Loucy (cell line): ENCODE measurements around the gene SHROOM3.

Experiments
- H2AFZ ChIP-seq: fragments of 200-600 bp; sonication (generic); 2 replicates; pipeline ENCODE4 v1.6.0; 2016; ENCODE audit warnings: antibody characterized with exemption, mild to moderate bottlenecking, low read length, moderate library complexity
- H3F3A ChIP-seq: fragments of 200-600 bp; 2 replicates; pipeline ENCODE4 v1.6.0; 2016; ENCODE audit warnings: antibody characterized with exemption, low read depth, mild to moderate bottlenecking
- H3K27me3 ChIP-seq: fragments of 200-600 bp; sonication (generic); 2 replicates; pipeline ENCODE4 v1.6.1; 2014; ENCODE audit warnings: low read length, mild to moderate bottlenecking; ENCODE audit not compliant: insufficient read depth, poor library complexity, severe bottlenecking
- H3K36me3 ChIP-seq: fragments of 200-600 bp; sonication (generic); 2 replicates; pipeline ENCODE4 v1.6.1; 2016; ENCODE audit warnings: low read length; ENCODE audit not compliant: insufficient read depth
- H3K4me1 ChIP-seq: fragments of 200-600 bp; sonication (generic); 2 replicates; pipeline ENCODE4 v1.5.1; 2014; ENCODE audit warnings: low read length, mild to moderate bottlenecking; ENCODE audit not compliant: insufficient read depth, poor library complexity, severe bottlenecking
- H3K4me2 ChIP-seq: fragments of 200-600 bp; sonication (generic); 2 replicates; pipeline ENCODE4 v1.6.0; 2014; ENCODE audit warnings: antibody characterized with exemption, low read length, low read depth, mild to moderate bottlenecking; ENCODE audit not compliant: poor library complexity, severe bottlenecking
- H3K4me3 ChIP-seq: fragments of 200-600 bp; sonication (generic); 2 replicates; pipeline ENCODE4 v1.5.1; 2014; ENCODE audit warnings: low read length, mild to moderate bottlenecking, mixed read lengths; ENCODE audit not compliant: poor library complexity, severe bottlenecking
- H3K79me2 ChIP-seq: fragments of 200-600 bp; sonication (generic); 2 replicates; pipeline ENCODE4 v1.6.1; 2014; ENCODE audit warnings: low read length; ENCODE audit not compliant: insufficient read depth
- H3K9ac ChIP-seq: fragments of 200-600 bp; sonication (generic); 2 replicates; pipeline ENCODE4 v1.6.0; 2014; ENCODE audit warnings: mild to moderate bottlenecking, low read depth, low read length, moderate library complexity; ENCODE audit not compliant: poor library complexity, severe bottlenecking
- H3K9me2 ChIP-seq: fragments of 200-600 bp; sonication (generic); replicated peaks from 2 replicates; pipeline ENCODE4 v1.6.1; 2016; ENCODE audit warnings: low read depth, low read length, mixed read lengths
- H3K9me3 ChIP-seq: fragments of 200-600 bp; sonication (generic); 2 replicates; pipeline ENCODE4 v1.6.1; 2014; ENCODE audit warnings: mild to moderate bottlenecking, antibody characterized with exemption, low read length, low read depth; ENCODE audit not compliant: insufficient read depth
- H4K20me1 ChIP-seq: fragments of 200-600 bp; sonication (generic); 2 replicates; pipeline ENCODE4 v1.6.0; 2014; ENCODE audit warnings: antibody characterized with exemption, low read length, mild to moderate bottlenecking; ENCODE audit not compliant: insufficient read depth, poor library complexity, severe bottlenecking
- CTCF ChIP-seq: fragments of 200-600 bp; sonication (generic); conservative IDR thresholded peaks from 2 replicates; pipeline ENCODE4 v1.5.1; 2014; ENCODE audit warnings: mild to moderate bottlenecking, antibody characterized with exemption, low read length
- EZH2phosphoT487 ChIP-seq: fragments of 200-600 bp; IDR thresholded peaks from 2 replicates; pipeline ENCODE4 v1.6.1; 2018; ENCODE audit warnings: antibody characterized with exemption, mild to moderate bottlenecking, moderate library complexity, borderline replicate concordance

SHROOM3 gene

GRCh38 chr4:76754439-76754838 is 319.4 kb downstream of the SHROOM3 start:
- Histone ChIP-seq H3K9me3 (peaks cover 6% of the 10 kb centered on the region), H3K9me2 (no peaks in the 10 kb centered on the region), H3K4me3 (no peak overlapping the region), H2AFZ (no peak overlapping the region), H3K27me3 (no peaks in the 10 kb centered on the region), H3K9ac (peak overlapping the region; percentile 74), H3K79me2 (no peaks in the 10 kb centered on the region), H3F3A (peaks cover 5% of the 10 kb centered on the region; the same call in 1 of the 2 replicates), H3K4me2 (no peak overlapping the region), H4K20me1 (no peaks in the 10 kb centered on the region), H3K36me3 (no peaks in the 10 kb centered on the region), H3K4me1 (peaks cover 72% of the 10 kb centered on the region)
- TF ChIP-seq EZH2phosphoT487 (no peak), CTCF (no peak)

GRCh38 chr4:76755756-76756155 is 320.7 kb downstream of the SHROOM3 start:
- H3K9me2 ChIP-seq: no peaks in the 10 kb centered on the region
- H3K36me3 ChIP-seq: no peaks in the 10 kb centered on the region
- peaks cover 5% of the 10 kb centered on the region; the same call in 1 of the 2 replicates for H3F3A ChIP-seq
- no peaks in the 10 kb centered on the region for H3K79me2 ChIP-seq
- no peaks in the 10 kb centered on the region for H3K27me3 ChIP-seq
- H3K9me3 ChIP-seq: peaks cover 6% of the 10 kb centered on the region
- TF ChIP-seq CTCF (no peak), EZH2phosphoT487 (no peak)
- H3K4me3 ChIP-seq: no peak overlapping the region
- H3K9ac ChIP-seq: peak overlapping the region; percentile 11
- H3K4me2 ChIP-seq: no peak overlapping the region
- H3K4me1 ChIP-seq: peaks cover 62% of the 10 kb centered on the region
- H2AFZ ChIP-seq: no peak overlapping the region
- H4K20me1 ChIP-seq: no peaks in the 10 kb centered on the region

- H3K36me3 ChIP-seq: no peaks in the 10 kb centered on the region
Measured at GRCh38 chr4:76756416-76756815, 321.4 kb downstream of the SHROOM3 start.

More at GRCh38 chr4:76756416-76756815, 321.4 kb downstream of the SHROOM3 start:
- no peak overlapping the region for H2AFZ ChIP-seq
- no peaks in the 10 kb centered on the region for H3K27me3 ChIP-seq
- H3K4me2 ChIP-seq: no peak overlapping the region
- H3K79me2 ChIP-seq: no peaks in the 10 kb centered on the region
- H3K4me1 ChIP-seq: peaks cover 60% of the 10 kb centered on the region
- H4K20me1 ChIP-seq: no peaks in the 10 kb centered on the region
- no peak overlapping the region for H3K4me3 ChIP-seq
- no peak overlapping the region for H3K9ac ChIP-seq
- peaks cover 6% of the 10 kb centered on the region for H3K9me3 ChIP-seq
- TF ChIP-seq EZH2phosphoT487 (no peak), CTCF (no peak)
- peaks cover 5% of the 10 kb centered on the region; the same call in 1 of the 2 replicates for H3F3A ChIP-seq
- no peaks in the 10 kb centered on the region for H3K9me2 ChIP-seq
